ENCODE results near the gene COG4. TPM values are rescaled to one million over a fixed set of nuclear protein-coding genes. Genes with fewer than 3 reads are reported as not detected.
"Not testable (repeated sequence)": the region's sequence is repeated elsewhere in the genome, so short reads cannot be mapped to it uniquely, and the experiment has no call there.

COG4 gene
- total and polyA plus RNA-seq, 9 donors: 27.4 to 46.5 (median 36.3) TPM

GRCh38 chr16:70529051-70529777, 5.9 kb upstream of the COG4 start:
- TF ChIP-seq POLR2A (IDR thresholded peaks at IDR 0.05): no peak
- TF ChIP-seq, protein P1, sequence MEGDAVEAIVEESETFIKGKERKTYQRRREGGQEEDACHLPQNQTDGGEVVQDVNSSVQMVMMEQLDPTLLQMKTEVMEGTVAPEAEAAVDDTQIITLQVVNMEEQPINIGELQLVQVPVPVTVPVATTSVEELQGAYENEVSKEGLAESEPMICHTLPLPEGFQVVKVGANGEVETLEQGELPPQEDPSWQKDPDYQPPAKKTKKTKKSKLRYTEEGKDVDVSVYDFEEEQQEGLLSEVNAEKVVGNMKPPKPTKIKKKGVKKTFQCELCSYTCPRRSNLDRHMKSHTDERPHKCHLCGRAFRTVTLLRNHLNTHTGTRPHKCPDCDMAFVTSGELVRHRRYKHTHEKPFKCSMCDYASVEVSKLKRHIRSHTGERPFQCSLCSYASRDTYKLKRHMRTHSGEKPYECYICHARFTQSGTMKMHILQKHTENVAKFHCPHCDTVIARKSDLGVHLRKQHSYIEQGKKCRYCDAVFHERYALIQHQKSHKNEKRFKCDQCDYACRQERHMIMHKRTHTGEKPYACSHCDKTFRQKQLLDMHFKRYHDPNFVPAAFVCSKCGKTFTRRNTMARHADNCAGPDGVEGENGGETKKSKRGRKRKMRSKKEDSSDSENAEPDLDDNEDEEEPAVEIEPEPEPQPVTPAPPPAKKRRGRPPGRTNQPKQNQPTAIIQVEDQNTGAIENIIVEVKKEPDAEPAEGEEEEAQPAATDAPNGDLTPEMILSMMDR (IDR thresholded peaks at IDR 0.05): peak in 1 of 3 donors; percentile 35
- Histone ChIP-seq H3K4me1 (ENCODE audit: insufficient read depth) (peaks cover 6% of the 10 kb centered on the region), H3K36me3 (no peaks in the 10 kb centered on the region), H3K27ac (no peak overlapping the region), H3K9me3 (no peaks in the 10 kb centered on the region), H3K27me3 (no peaks in the 10 kb centered on the region), H3K4me3 (no peak overlapping the region)
- DNase-seq: no peak
- 44 to 57% (median 48%) methylated on average over 8 of the region's 8 CpGs for WGBS, 3 donors
- intact Hi-C loops (cut with DNase I): loop anchor here in 2 of 4 donors (5.0 kb wide), 2 partner anchors 123 to 238 kb away; no protein-coding TSS in a partner anchor

DNA sequence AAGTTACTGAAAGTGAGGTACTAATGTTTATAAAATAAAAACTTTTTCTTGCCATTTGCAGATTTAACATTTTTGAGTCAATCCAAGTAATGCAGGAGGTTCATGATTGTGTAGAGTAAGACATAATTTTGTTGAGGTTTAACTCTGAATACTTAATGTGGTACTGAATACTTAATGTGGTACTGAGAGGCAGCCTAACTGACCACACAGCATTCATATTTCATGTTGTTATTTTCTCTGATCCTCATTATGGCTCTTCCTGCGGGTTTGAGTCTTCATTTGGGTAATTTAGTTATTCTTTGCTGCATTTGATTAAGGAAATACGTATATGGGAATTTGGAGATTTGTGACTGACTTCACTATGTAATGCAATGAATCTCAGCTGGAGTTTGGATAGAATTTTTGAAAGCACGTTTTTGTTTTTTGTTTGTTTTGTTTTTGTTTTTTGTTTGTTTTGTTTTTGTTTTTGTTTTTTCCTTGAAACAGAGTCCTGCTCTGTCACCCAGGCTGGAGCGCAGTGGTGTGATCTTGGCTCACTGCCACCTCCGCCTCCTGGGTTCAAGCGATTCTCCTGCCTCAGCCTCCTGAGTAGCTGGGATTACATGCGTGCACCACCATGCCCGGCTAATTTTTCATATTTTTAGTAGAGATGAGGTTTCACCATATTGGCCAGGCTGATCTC, 4.1 kb upstream of the COG4 start:
- intact Hi-C loops (cut with DNase I): loop anchor here in 2 of 4 donors (5.0 kb wide), 2 partner anchors 125 to 240 kb away; no protein-coding TSS in a partner anchor
- H3K4me1 ChIP-seq (ENCODE audit: insufficient read depth): peaks cover 7% of the 10 kb centered on the region
- H3K27me3 ChIP-seq: no peaks in the 10 kb centered on the region
- DNase-seq: no peak
- no peak overlapping the region for H3K27ac ChIP-seq
- H3K4me3 ChIP-seq: no peak overlapping the region
- TF ChIP-seq EP300 (IDR thresholded peaks at IDR 0.05): no peak
- TF ChIP-seq POLR2A (IDR thresholded peaks at IDR 0.05): no peak
- TF ChIP-seq, protein P1 (IDR thresholded peaks at IDR 0.05): no peak
- H3K36me3 ChIP-seq: no peaks in the 10 kb centered on the region
- WGBS, 3 donors: 58 to 66% (median 59%) methylated on average over 8 of the region's 8 CpGs
- H3K9me3 ChIP-seq: no peaks in the 10 kb centered on the region

DNA sequence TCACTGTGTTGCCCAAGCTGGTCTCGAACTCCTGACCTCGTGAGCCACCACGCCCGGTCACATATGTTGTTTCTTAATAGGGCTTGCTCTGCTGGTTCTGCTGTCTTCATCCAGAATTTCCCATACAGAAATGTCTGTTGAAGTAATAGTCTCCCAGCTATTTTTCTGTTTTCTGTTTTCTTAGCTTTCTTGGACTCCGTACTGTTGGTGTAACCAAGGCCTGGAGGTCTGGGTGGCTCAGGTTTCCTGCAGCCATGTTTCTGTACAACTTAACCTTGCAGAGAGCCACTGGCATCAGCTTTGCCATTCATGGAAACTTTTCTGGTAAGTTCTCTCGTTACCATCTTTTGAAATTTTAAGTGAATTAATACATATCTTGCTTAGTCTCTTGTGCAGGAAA, 3.0 kb upstream of the COG4 start:
- intact Hi-C loops (cut with DNase I): loop anchor here in 2 of 4 donors (5.0 kb wide), 2 partner anchors 126 to 241 kb away; no protein-coding TSS in a partner anchor
- H3K36me3 ChIP-seq: no peaks in the 10 kb centered on the region
- no peaks in the 10 kb centered on the region for H3K27me3 ChIP-seq
- no peak overlapping the region for H3K27ac ChIP-seq
- no peaks in the 10 kb centered on the region for H3K9me3 ChIP-seq
- peaks cover 8% of the 10 kb centered on the region for H3K4me1 ChIP-seq (ENCODE audit: insufficient read depth)
- DNase-seq: no peak
- H3K4me3 ChIP-seq: no peak overlapping the region
- TF ChIP-seq, protein P1 (IDR thresholded peaks at IDR 0.05): no peak
- TF ChIP-seq POLR2A (IDR thresholded peaks at IDR 0.05) (no peak), EP300 (IDR thresholded peaks at IDR 0.05) (no peak)
- WGBS, 3 donors: 60 to 81% (median 75%) methylated on average over 6 of the region's 6 CpGs

GRCh38 chr16:70524399-70524825, 1.1 kb upstream of the COG4 start:
- H3K9me3 ChIP-seq; H3K36me3 ChIP-seq; H3K27me3 ChIP-seq; H3K4me1 ChIP-seq (ENCODE audit: insufficient read depth); intact Hi-C loops (cut with DNase I): not testable (repeated sequence)
- 0 to 3% (median 0%) methylated on average over 24 of the region's 24 CpGs for WGBS, 3 donors
- DNase-seq: peak; percentile 26 to 70 (median 52)
- H3K4me3 ChIP-seq: peak overlapping the region; percentile 90
- H3K27ac ChIP-seq: peak overlapping the region; percentile 69 to 77
